Stimulated activated CD4-positive, alpha-beta T cell treated with anti-CD3 and anti-CD28 coated beads, Interleukin-2, amount 100 ng/mL, for 4 hours (primary cell): ENCODE measurements around the gene TMPRSS6.

Experiments
- DNase-seq: peaks from one replicate; pipeline ENCODE4 v3.0.0-alpha.2; 2020; ENCODE audit warnings: low read depth

Gene TMPRSS6

GRCh38 chr22:37140686-37141323, 31.3 kb upstream of the TMPRSS6 start:
- DNase-seq: no peak

GRCh38 chr22:37139762-37140161, 30.2 kb upstream of the TMPRSS6 start:
- no peak for DNase-seq

- no peak for DNase-seq
These were observed 29.5 kb upstream of the TMPRSS6 start for GRCh38 chr22:37138849-37139561.

- DNase-seq: no peak
These were observed 28.6 kb upstream of the TMPRSS6 start for GRCh38 chr22:37137903-37138665.

GRCh38 chr22:37137131-37137530, 27.6 kb upstream of the TMPRSS6 start:
- no peak for DNase-seq

GRCh38 chr22:37135023-37135422, 25.5 kb upstream of the TMPRSS6 start:
- no peak for DNase-seq

- no peak for DNase-seq
These were observed 23.9 kb upstream of the TMPRSS6 start for GRCh38 chr22:37133304-37134018.

GRCh38 chr22:37132773-37133172, 23.3 kb upstream of the TMPRSS6 start:
- DNase-seq: no peak

- DNase-seq: no peak
These were observed 20.4 kb upstream of the TMPRSS6 start for GRCh38 chr22:37129866-37130441.

- DNase-seq: no peak
These were observed 19.2 kb upstream of the TMPRSS6 start for GRCh38 chr22:37128555-37129281.

- no peak for DNase-seq
These were observed 17.9 kb upstream of the TMPRSS6 start for GRCh38 chr22:37127350-37127878.

GRCh38 chr22:37126882-37127281, 17.4 kb upstream of the TMPRSS6 start:
- DNase-seq: no peak

GRCh38 chr22:37126383-37126782, 16.9 kb upstream of the TMPRSS6 start:
- DNase-seq: no peak

GRCh38 chr22:37123649-37124048, 14.1 kb upstream of the TMPRSS6 start:
- DNase-seq: no peak

- no peak for DNase-seq
These were observed 13.2 kb upstream of the TMPRSS6 start for GRCh38 chr22:37122598-37123180.

GRCh38 chr22:37121887-37122591, 12.5 kb upstream of the TMPRSS6 start:
- peak; percentile 93 for DNase-seq

- DNase-seq: no peak
These were observed 11.2 kb upstream of the TMPRSS6 start for GRCh38 chr22:37120569-37121340.

- no peak for DNase-seq
These were observed 10.4 kb upstream of the TMPRSS6 start for GRCh38 chr22:37119872-37120271.

- no peak for DNase-seq
These were observed 8.6 kb upstream of the TMPRSS6 start for GRCh38 chr22:37118083-37118482.
